Tibial nerve (tissue), 4 donors: ENCODE measurements around the gene EFNA3. TPM values are rescaled to one million over a fixed set of nuclear protein-coding genes. Genes with fewer than 3 reads are reported as not detected.

Experiments
- DNase-seq, 2 donors: peaks; one replicate each; pipeline ENCODE4 v3.0.0-alpha.2; 2019; ENCODE audit warnings: low spot score in 2 of 2
- H3K27ac ChIP-seq, 4 donors: fragments of 200-600 bp; sonication (generic) in 3 of 4; one replicate each; pipeline ENCODE4 v1.5.1; 2017 to 2019; ENCODE audit warnings: mild to moderate bottlenecking in 1 of 4
- H3K27me3 ChIP-seq, 2 donors: fragments of 200-600 bp; sonication (generic) in 1 of 2; one replicate each; pipeline versions ENCODE4 v1.5.1 to v1.6.0; 2017 to 2019
- H3K36me3 ChIP-seq, 3 donors: fragments of 200-600 bp; sonication (generic); one replicate each; pipeline ENCODE4 v1.5.1; 2018 to 2019
- H3K4me1 ChIP-seq, 4 donors: fragments of 200-600 bp; sonication (generic) in 3 of 4; one replicate each; pipeline ENCODE4 v1.5.1; 2017 to 2019
- H3K4me3 ChIP-seq, 4 donors: fragments of 200-600 bp; sonication (generic) in 3 of 4; one replicate each; pipeline ENCODE4 v1.5.1; 2017 to 2019; ENCODE audit warnings: mild to moderate bottlenecking in 1 of 4, moderate library complexity in 1 of 4
- H3K9me3 ChIP-seq, 4 donors: fragments of 200-600 bp; sonication (generic) in 3 of 4; one replicate each; pipeline ENCODE4 v1.5.1; 2017 to 2019
- EP300 ChIP-seq, 2 donors: sonication (generic); formaldehyde crosslinking; IDR thresholded peaks; one replicate each; pipeline ENCODE4 v1.6.1; 2017; ENCODE audit warnings: antibody characterized with exemption in 2 of 2, mild to moderate bottlenecking in 1 of 2
- POLR2A ChIP-seq, 2 donors: fragments of 450-650 bp; IDR thresholded peaks; one replicate each; pipeline ENCODE4 v1.6.1; 2017; ENCODE audit warnings: antibody characterized with exemption in 2 of 2, mild to moderate bottlenecking in 2 of 2, moderate library complexity in 2 of 2
- WGBS, 2 donors: methylation state at CpG; one replicate each; pipeline ENCODE4 v1.1.5; 2018; 5-methylcytosine and 5-hydroxymethylcytosine counted together
- total RNA-seq, 4 donors: library from RNA; depleted of rRNA; stranded (reverse); fragments of >200 nt; gene quantifications; one replicate each; pipeline ENCODE4 v1.1.0, GENCODE V29; 2016
- TF ChIP-seq, protein P1 (sequence below), 5 experiments: fragments of 200-600 bp in 3 of 5; fragments of 450-650 bp in 2 of 5; sonication (generic) in 3 of 5; IDR thresholded peaks; one replicate each; pipeline ENCODE4 v1.5.1; 2016 to 2019; ENCODE audit warnings: antibody characterized with exemption in 5 of 5, mild to moderate bottlenecking in 3 of 5, moderate library complexity in 2 of 5

Gene EFNA3
- total RNA-seq, 4 donors from 2014 or later = 0.63 to 1.2 (median 1.2) TPM; not detected in 1

DNA sequence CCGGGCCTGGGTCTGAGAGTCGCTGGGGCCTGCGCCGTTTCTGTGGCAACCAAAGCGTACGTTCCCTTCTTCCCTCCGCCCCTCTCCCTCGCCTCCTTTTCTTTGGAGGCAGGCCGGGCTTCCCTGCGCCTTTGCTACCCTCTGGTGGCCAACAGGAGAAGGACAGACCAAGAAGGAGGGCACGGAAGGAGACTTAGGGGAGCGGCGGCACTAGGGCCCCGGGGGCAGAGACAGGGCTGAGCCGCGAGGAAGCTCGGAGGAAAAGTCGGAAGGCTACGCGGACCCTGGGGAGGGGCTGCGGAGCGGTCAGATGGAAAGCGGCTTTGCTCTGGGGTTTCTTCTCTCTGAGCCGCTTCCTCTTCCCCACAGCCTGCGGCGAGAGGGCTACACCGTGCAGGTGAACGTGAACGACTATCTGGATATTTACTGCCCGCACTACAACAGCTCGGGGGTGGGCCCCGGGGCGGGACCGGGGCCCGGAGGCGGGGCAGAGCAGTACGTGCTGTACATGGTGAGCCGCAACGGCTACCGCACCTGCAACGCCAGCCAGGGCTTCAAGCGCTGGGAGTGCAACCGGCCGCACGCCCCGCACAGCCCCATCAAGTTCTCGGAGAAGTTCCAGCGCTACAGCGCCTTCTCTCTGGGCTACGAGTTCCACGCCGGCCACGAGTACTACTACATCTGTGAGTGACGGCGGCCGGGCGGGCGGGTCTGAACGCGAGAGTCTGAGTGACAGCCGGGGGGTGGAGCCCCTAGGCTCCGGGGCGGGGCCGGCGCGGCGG, 6.3 kb downstream of the EFNA3 start:
- Histone ChIP-seq H3K36me3 (no peaks in the 10 kb centered on the region), H3K4me3 (peak overlapping the region; percentile 48 to 96 (median 65)), H3K9me3 (no peaks in the 10 kb centered on the region), H3K27ac (peak overlapping the region; percentile 87 to 97 (median 92)), H3K4me1 (peaks cover 4 to 63% (median 40%) of the 10 kb centered on the region in 4 donors), H3K27me3 (peaks cover 0 to 46% of the 10 kb centered on the region in 2 donors)
- peak; percentile 91 to 93 for DNase-seq
- 0% methylated on average over 36 to 40 of the region's 67 CpGs for whole genome bisulfite sequencing, 2 donors
- TF ChIP-seq POLR2A (IDR thresholded peaks at IDR 0.05) (peak; percentile 23 to 66), EP300 (IDR thresholded peaks at IDR 0.05) (no peak)
- TF ChIP-seq, protein P1, sequence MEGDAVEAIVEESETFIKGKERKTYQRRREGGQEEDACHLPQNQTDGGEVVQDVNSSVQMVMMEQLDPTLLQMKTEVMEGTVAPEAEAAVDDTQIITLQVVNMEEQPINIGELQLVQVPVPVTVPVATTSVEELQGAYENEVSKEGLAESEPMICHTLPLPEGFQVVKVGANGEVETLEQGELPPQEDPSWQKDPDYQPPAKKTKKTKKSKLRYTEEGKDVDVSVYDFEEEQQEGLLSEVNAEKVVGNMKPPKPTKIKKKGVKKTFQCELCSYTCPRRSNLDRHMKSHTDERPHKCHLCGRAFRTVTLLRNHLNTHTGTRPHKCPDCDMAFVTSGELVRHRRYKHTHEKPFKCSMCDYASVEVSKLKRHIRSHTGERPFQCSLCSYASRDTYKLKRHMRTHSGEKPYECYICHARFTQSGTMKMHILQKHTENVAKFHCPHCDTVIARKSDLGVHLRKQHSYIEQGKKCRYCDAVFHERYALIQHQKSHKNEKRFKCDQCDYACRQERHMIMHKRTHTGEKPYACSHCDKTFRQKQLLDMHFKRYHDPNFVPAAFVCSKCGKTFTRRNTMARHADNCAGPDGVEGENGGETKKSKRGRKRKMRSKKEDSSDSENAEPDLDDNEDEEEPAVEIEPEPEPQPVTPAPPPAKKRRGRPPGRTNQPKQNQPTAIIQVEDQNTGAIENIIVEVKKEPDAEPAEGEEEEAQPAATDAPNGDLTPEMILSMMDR (IDR thresholded peaks at IDR 0.05) = peak; percentile 90 to 98 (median 94)

DNA sequence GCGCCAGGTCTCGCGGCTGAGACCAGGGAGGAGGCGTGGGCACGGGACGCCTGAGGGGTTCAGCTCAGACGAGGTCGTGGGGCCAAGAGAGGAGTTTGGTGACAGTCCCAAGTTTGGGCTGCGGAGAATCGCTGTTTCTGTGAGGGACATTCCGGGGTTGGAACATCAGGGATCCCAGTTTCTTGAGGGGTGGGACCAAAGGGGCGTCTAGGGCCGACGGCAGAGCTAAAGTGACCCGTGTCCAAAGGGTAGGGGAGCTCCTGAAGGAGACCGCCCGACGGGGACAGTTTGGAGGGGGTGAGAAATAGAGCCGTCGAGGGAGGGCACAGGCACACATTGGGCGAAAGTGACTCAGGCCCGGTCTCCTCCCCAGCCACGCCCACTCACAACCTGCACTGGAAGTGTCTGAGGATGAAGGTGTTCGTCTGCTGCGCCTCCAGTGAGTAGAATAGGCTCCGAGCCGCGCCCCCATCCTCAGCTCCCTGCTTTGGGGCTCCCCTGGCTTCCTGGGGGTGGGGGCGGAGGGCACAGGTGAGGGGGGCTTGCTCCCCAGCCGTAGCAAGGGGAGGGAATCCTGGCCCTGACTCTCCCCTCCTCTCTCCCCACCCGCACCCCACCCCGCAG, 7.0 kb downstream of the EFNA3 start:
- H3K9me3 ChIP-seq = no peaks in the 10 kb centered on the region
- TF ChIP-seq EP300 (IDR thresholded peaks at IDR 0.05) (no peak), POLR2A (IDR thresholded peaks at IDR 0.05) (no peak)
- TF ChIP-seq, protein P1 (IDR thresholded peaks at IDR 0.05) = no peak
- peaks cover 4 to 56% (median 33%) of the 10 kb centered on the region in 4 donors for H3K4me1 ChIP-seq
- H3K36me3 ChIP-seq = no peaks in the 10 kb centered on the region
- H3K27me3 ChIP-seq = peaks cover 0 to 39% of the 10 kb centered on the region in 2 donors
- DNase-seq = peak in 1 of 2 donors; percentile 59
- H3K4me3 ChIP-seq = peak overlapping the region; percentile 48 to 96 (median 65)
- 1 to 3% methylated on average over 27 to 32 of the region's 32 CpGs for WGBS, 2 donors
- peak overlapping the region; percentile 87 to 97 (median 92) for H3K27ac ChIP-seq

DNA sequence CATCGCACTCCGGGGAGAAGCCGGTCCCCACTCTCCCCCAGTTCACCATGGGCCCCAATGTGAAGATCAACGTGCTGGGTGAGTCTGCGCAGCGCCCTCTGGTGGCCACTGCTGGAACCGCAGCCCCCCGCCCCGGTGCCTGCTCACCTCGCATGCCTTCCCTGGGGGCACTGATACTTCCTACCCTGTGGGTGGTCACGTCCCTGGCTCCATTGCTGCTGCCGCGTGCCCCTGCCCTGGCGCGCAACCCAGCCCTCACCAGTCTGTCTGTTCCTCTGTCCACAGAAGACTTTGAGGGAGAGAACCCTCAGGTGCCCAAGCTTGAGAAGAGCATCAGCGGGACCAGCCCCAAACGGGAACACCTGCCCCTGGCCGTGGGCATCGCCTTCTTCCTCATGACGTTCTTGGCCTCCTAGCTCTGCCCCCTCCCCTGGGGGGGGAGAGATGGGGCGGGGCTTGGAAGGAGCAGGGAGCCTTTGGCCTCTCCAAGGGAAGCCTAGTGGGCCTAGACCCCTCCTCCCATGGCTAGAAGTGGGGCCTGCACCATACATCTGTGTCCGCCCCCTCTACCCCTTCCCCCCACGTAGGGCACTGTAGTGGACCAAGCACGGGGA, 7.6 kb downstream of the EFNA3 start:
- 5 to 17% methylated on average over 4 to 23 of the region's 24 CpGs for WGBS, 2 donors
- peak overlapping the region in 3 of 4 donors; percentile 87 to 97 (median 93) for H3K27ac ChIP-seq
- H3K27me3 ChIP-seq = peaks cover 0 to 33% of the 10 kb centered on the region in 2 donors
- H3K4me3 ChIP-seq = peak overlapping the region in 3 of 4 donors; percentile 63 to 96 (median 67)
- TF ChIP-seq, protein P1 (IDR thresholded peaks at IDR 0.05) = peak; percentile 93 to 100 (median 97)
- no peak for TF ChIP-seq POLR2A (IDR thresholded peaks at IDR 0.05)
- peak in 1 of 2 donors; percentile 78 for DNase-seq
- no peaks in the 10 kb centered on the region for H3K9me3 ChIP-seq
- no peaks in the 10 kb centered on the region for H3K36me3 ChIP-seq
- H3K4me1 ChIP-seq = peaks cover 4 to 52% (median 28%) of the 10 kb centered on the region in 4 donors

DNA sequence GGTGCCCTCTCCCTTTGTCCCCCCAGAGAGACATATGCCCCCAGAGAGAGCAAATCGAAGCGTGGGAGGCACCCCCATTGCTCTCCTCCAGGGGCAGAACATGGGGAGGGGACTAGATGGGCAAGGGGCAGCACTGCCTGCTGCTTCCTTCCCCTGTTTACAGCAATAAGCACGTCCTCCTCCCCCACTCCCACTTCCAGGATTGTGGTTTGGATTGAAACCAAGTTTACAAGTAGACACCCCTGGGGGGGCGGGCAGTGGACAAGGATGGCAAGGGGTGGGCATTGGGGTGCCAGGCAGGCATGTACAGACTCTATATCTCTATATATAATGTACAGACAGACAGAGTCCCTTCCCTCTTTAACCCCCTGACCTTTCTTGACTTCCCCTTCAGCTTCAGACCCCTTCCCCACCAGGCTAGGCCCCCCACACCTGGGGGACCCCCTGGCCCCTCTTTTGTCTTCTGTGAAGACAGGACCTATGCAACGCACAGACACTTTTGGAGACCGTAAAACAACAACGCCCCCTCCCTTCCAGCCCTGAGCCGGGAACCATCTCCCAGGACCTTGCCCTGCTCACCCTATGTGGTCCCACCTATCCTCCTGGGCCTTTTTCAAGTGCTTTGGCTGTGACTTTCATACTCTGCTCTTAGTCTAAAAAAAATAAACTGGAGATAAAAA, 8.4 kb downstream of the EFNA3 start:
- H3K27me3 ChIP-seq = peaks cover 0 to 25% of the 10 kb centered on the region in 2 donors
- 47 to 55% methylated on average over 8 of the region's 8 CpGs for WGBS, 2 donors
- no peaks in the 10 kb centered on the region for H3K9me3 ChIP-seq
- peaks cover 4 to 52% (median 29%) of the 10 kb centered on the region in 4 donors for H3K4me1 ChIP-seq
- TF ChIP-seq POLR2A (IDR thresholded peaks at IDR 0.05) = no peak
- TF ChIP-seq EP300 (IDR thresholded peaks at IDR 0.05) = no peak
- H3K4me3 ChIP-seq = no peak overlapping the region
- DNase-seq = no peak
- H3K36me3 ChIP-seq = no peaks in the 10 kb centered on the region
- no peak overlapping the region for H3K27ac ChIP-seq
